Measurements from ENCODE around the gene SSR3.

GRCh38 chr3:156600834-156601233, 45.9 kb upstream of the SSR3 start:
- TF ChIP-seq CTCF (IDR thresholded peaks at IDR 0.05; ENCODE audit: low read length) (no peak), EZH2 (optimal IDR thresholded peaks at IDR 0.05; ENCODE audit: low read depth, low read length) (no peak), EZH2phosphoT487 (IDR thresholded peaks at IDR 0.05; ENCODE audit: low read length) (no peak)
